Stomach smooth muscle (tissue), 2 donors: ENCODE measurements around the gene SRP14.
A peak's percentile ranks its signal among the peaks of the same experiment; 100 is the strongest.
"Not testable (repeated sequence)": the region's sequence is repeated elsewhere in the genome, so short reads cannot be mapped to it uniquely, and the experiment has no call there.

Experiments
- H3K27ac ChIP-seq: one replicate; pipeline ENCODE4 v1.7.0; 2013; ENCODE audit warnings: mild to moderate bottlenecking, low read length, inconsistent platforms
- H3K27me3 ChIP-seq, 2 donors: one replicate each; pipeline ENCODE4 v1.7.0; 2013; ENCODE audit warnings: low read length in 2 of 2; ENCODE audit not compliant: insufficient read depth in 2 of 2, control insufficient read depth in 1 of 2
- H3K36me3 ChIP-seq, 2 donors: one replicate each; pipeline ENCODE4 v1.7.0; 2013; ENCODE audit warnings: low read length in 2 of 2; ENCODE audit not compliant: control insufficient read depth in 2 of 2, insufficient read depth in 2 of 2
- H3K4me1 ChIP-seq: one replicate; pipeline ENCODE4 v1.7.0; 2013; ENCODE audit warnings: low read length; ENCODE audit not compliant: control insufficient read depth, insufficient read depth
- H3K4me3 ChIP-seq, 2 donors: one replicate each; pipeline ENCODE4 v1.7.0; 2013; ENCODE audit warnings: low read length in 2 of 2
- H3K9ac ChIP-seq, 2 donors: one replicate each; pipeline ENCODE4 v1.7.0; 2013; ENCODE audit warnings: low read length in 2 of 2, mild to moderate bottlenecking in 1 of 2
- H3K9me3 ChIP-seq, 2 donors: one replicate each; pipeline ENCODE4 v1.7.0; 2013; ENCODE audit warnings: low read length in 2 of 2; ENCODE audit not compliant: control insufficient read depth in 2 of 2
- donor health status: healthy.
- donor health status: Pancreatic carcinoma.

Gene SRP14

DNA sequence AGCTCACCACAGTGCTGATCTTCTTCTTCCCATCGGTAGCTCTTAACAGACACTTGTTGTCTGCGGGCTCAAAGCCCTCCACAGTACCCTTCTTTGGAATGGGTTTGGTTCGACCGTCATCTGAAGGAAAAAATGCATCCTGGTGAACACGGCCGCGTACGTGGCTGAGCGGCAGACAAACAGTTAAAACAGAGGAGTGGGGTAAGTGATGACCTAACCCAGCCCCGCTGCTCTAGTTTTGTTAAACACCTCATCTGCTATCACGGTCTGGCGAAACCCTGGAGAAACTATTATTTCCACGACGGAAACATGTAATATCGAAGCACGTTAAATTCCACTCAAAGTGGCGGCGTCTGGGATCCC is 725 bp downstream of the SRP14 start:
- peaks cover 13 to 29% of the 10 kb centered on the region in 2 donors for H3K36me3 ChIP-seq
- peaks cover 10% of the 10 kb centered on the region for H3K4me1 ChIP-seq
- H3K27me3 ChIP-seq, result no peaks in the 10 kb centered on the region
- peak overlapping the region; percentile 98 to 99 for H3K9ac ChIP-seq
- H3K27ac ChIP-seq, result peak overlapping the region; percentile 94
- H3K4me3 ChIP-seq, result peak overlapping the region; percentile 98
- no peaks in the 10 kb centered on the region for H3K9me3 ChIP-seq

DNA sequence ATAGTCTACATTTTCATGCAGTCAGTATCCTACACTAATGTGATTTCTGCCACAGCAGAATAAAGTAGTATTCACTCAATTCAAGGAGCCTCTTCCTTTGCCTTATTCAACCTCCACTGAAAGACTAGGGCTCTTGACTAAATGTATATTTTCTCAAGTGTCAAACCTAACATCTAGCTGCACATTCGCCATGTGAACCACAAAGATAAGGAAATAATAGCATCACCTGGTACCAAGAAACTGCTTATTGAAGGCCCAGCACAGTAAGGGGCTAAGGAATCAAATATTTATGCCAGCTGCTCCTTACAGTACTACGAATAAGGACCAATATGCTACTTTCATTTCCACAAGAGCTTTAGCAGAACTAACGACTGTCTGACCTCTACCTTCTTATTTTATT is 1.3 kb downstream of the SRP14 start:
- Histone ChIP-seq H3K27ac (no peak overlapping the region), H3K27me3 (no peaks in the 10 kb centered on the region), H3K4me3 (peak overlapping the region; percentile 98), H3K36me3 (peaks cover 13 to 30% of the 10 kb centered on the region in 2 donors), H3K9me3 (no peaks in the 10 kb centered on the region), H3K9ac (peak overlapping the region in 1 of 2 donors; percentile 98), H3K4me1 (peaks cover 10% of the 10 kb centered on the region)

DNA sequence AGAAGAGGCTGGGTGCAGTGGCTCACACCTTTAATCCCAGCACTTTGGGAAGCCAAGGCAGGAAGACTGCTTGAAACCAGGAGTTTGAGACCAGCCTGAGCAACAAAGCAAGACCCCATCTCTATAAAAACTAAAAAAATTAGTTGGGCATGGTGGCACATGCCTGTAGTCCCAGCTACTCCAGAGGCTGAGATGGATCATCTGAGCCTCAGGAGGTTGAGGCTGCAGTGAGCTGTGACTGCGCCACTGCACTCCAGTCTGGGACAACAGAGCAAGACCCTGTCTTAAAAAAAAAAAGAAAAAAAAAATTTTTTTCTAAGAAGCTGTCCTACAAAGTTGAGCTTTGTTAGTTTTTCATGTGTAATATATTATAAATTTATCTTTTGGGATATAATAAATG is 3.8 kb downstream of the SRP14 start:
- H3K4me3 ChIP-seq, H3K27ac ChIP-seq, H3K4me1 ChIP-seq, H3K27me3 ChIP-seq, H3K9ac ChIP-seq, H3K9me3 ChIP-seq: not testable (repeated sequence)
- peaks cover 32 to 40% of the 10 kb centered on the region in 2 donors for H3K36me3 ChIP-seq

DNA sequence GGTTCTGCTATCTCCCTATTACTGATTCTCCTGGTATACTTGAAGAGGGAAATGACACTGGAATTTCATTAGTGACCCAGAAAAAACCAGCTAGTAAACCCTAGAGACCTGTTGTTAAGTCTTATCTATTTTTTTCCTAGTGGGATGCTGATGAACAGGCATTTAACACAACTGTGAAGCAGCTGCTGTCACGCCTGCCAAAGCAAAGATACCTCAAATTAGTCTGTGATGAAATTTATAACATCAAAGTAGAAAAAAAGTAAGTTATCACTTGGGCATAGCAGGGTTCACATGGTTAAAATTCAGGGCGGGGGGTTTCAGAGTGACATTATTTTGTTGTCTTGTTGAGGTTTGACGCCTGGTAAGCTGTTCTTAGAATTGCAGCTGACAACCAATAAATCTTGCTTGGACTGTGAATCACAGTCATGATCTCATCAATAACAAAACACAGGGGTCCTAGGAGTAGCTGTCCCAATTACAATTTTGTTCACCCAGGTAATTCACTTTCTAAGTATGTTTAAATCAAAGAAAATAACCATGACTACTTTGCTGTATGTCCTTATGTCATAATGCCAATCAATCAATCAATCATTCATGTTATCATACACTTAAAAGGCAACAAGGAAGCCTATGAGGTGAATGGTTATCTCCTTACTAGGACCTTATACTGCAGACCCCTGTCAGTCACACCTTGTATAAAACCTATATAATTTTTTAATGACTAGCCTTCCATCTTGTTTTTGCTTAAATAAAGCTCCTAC is 4.6 kb downstream of the SRP14 start:
- peaks cover 6% of the 10 kb centered on the region for H3K4me1 ChIP-seq
- no peaks in the 10 kb centered on the region for H3K27me3 ChIP-seq
- H3K9ac ChIP-seq, result no peak overlapping the region
- H3K36me3 ChIP-seq, result peaks cover 34 to 47% of the 10 kb centered on the region in 2 donors
- H3K27ac ChIP-seq, result no peak overlapping the region
- H3K4me3 ChIP-seq, result no peak overlapping the region
- H3K9me3 ChIP-seq, result no peaks in the 10 kb centered on the region

DNA sequence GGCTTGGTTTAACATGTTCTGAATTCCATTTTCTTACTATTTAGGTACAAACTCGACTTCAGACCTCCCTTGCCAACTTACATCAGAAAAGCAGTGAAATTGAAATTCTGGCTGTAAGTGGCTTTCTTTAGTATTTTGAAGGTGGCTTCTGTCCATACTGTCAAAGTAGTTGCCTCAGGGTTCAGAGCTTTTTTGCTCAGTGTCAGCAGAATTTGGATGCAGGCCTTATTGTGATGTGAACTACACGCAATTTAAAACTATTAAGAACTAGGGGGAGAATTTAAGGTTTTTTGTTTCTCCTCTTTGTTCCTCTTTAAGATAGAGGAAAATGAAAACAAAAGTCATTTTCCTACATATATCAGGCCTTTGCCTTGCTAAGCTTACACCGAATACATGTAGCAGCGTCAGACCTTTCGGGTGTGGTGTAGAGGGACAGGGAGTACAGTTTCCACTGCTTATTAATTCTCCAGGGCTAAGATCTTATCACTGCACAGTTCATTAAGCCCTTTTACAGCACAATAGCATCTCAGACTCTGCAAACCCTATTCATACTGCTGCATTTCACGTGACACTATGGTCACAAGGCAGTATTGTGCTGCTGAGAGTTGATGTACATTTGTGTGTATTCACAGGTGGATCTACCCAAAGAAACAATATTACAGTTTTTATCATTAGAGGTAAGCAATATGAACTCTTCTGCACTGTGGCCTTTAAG is 6.7 kb downstream of the SRP14 start:
- no peaks in the 10 kb centered on the region for H3K9me3 ChIP-seq
- H3K9ac ChIP-seq, result no peak overlapping the region
- H3K27ac ChIP-seq, result no peak overlapping the region
- H3K4me3 ChIP-seq, result no peak overlapping the region
- peaks cover 44 to 56% of the 10 kb centered on the region in 2 donors for H3K36me3 ChIP-seq
- no peaks in the 10 kb centered on the region for H3K4me1 ChIP-seq
- H3K27me3 ChIP-seq, result no peaks in the 10 kb centered on the region

DNA sequence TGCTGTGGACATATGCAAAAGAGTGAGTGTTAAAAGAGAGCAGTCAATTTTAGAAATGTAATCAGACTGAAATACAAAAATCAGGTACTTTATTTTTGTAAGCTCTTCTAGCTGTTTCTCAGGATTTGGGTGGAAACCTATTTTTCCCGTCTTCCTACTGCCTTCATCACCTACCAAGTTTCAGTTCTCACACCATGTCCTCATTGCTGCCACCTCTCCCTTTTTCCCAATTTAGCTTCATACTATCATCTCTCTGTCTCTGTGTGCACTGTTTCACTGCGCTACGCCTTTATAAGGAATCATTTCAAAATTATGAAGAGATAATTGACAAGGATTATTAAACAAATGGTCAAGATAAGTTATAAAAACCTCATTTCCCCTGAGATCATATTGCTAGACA is 7.7 kb downstream of the SRP14 start:
- Histone ChIP-seq H3K36me3 (peaks cover 47 to 49% of the 10 kb centered on the region in 2 donors), H3K27ac (no peak overlapping the region), H3K4me1 (no peaks in the 10 kb centered on the region)

DNA sequence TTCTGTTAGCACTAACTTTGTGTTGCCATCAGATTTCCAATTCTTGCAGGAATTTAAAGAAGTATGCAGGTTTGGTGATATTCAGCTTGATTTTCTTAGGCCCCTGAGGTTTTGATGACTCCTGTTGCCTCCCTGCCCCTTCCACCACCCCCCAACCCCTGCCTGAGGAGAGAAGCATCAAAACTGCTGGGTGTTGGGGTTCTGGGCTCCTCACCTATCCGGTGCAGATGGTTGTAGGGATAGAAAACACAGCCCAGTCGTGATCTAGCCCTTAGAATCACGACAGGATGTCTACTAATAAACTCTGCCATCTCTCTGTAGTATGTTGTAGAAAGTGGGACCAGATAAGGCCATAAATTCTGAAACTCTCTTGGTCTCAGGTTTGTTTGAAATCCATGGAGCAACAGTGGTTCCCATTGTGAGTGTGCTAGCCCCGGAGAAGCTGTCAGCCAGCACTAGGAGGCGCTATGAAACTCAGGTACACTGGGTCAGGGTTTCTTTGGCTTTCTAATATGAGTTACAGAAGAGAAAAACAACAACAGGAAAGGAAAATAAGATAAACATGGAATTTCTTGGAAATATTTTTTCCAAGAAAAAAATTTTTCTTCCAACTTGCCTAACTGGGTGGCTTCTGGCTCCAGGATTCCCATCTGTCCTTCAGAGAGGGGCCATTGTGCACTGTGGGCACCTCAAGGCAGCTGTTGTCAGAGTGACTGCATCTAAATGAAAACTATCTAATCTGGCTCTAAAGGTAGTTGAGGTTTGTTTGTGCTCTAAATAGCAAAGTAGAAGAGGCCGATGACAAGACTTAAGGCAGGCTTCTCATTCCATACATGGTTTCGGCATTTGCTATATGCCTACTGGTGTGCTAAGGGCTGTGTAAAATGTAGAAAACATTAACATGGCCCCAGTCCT is 8.7 kb downstream of the SRP14 start:
- peaks cover 46 to 50% of the 10 kb centered on the region in 2 donors for H3K36me3 ChIP-seq

More for the DNA sequence above, 7.7 kb downstream of the SRP14 start:
- Histone ChIP-seq H3K4me3 (no peak overlapping the region), H3K27me3 (no peaks in the 10 kb centered on the region), H3K9me3 (no peaks in the 10 kb centered on the region), H3K9ac (no peak overlapping the region)

DNA sequence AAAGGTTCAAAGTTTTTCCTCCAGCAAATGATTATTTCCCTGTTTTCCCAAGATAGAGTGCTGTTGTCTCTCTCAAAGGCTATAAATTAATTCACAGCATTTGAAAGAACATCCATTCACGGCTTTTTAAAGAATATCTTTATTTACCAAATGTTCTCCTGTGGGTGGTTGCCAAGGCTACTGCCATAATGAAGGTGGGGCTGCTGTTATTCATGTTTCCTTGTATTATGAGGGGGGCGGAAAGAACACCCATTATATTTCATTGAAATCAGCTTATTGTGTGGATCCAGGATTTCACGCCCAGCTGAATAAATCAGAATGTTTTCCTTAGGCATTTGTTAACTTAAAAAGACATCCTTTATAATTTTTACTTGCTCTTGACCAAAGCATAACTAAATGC is 10.1 kb downstream of the SRP14 start:
- Histone ChIP-seq H3K9me3 (no peaks in the 10 kb centered on the region), H3K4me1 (no peaks in the 10 kb centered on the region), H3K36me3 (peaks cover 37 to 47% of the 10 kb centered on the region in 2 donors), H3K4me3 (no peak overlapping the region), H3K27me3 (no peaks in the 10 kb centered on the region), H3K27ac (no peak overlapping the region), H3K9ac (no peak overlapping the region)

More for the DNA sequence above, 8.7 kb downstream of the SRP14 start:
- Histone ChIP-seq H3K27me3 (no peaks in the 10 kb centered on the region), H3K9me3 (no peaks in the 10 kb centered on the region), H3K27ac (no peak overlapping the region), H3K4me3 (no peak overlapping the region), H3K4me1 (no peaks in the 10 kb centered on the region), H3K9ac (no peak overlapping the region)

DNA sequence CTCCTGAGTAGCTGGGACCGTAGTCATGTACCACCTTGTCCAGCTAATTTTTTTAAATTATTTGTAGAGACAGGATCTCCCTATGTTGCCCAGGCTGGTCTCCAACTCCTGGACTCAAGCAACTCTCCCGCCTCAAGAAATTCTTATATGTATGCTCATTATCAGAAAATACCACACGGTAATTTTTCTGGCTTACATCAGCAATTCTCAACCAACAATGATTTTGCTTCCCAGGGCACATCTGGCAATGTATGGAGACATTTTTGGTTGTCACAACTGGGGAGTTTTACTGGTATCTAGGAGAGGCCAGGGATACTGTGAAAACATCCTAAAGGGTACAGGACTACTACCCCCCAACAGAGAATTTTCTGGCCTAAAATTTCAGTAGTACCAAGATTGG is 10.8 kb downstream of the SRP14 start:
- Histone ChIP-seq H3K9ac (no peak overlapping the region), H3K27me3 (no peaks in the 10 kb centered on the region), H3K36me3 (peaks cover 42 to 47% of the 10 kb centered on the region in 2 donors), H3K4me1 (no peaks in the 10 kb centered on the region), H3K9me3 (no peaks in the 10 kb centered on the region), H3K27ac (no peak overlapping the region), H3K4me3 (no peak overlapping the region)

DNA sequence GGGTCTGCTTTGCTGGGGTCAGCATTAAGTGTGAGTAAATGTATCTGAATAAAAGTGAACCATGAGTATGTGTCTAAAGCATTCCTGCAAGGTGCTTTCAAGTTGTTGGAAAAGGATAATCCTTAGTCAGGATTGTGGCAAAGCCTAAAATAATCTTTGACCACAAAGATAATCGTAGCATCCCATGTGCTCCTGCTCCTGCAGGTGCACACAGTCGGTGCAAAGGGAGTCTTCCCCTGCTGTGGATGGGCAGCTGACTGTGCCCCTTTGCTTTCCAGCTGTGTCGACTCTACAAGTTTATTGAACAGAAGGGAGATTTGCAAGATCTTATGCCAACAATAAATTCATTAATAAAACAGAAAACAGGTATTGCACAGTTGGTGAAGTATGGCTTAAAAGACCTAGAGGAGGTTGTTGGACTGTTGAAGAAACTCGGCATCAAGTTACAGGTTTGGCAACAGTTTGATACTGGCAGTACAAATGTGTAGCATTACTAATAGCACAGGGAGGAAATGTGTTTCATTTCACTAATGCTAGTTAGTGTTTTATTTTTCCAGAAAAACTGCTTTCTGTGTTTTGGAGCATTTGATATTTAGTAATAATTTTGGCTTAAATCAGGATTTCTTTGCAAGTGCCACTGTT is 22.6 kb downstream of the SRP14 start:
- peaks cover 39 to 43% of the 10 kb centered on the region in 2 donors for H3K36me3 ChIP-seq
- no peak overlapping the region for H3K4me3 ChIP-seq

More for the DNA sequence above, 22.6 kb downstream of the SRP14 start:
- Histone ChIP-seq H3K9ac (no peak overlapping the region), H3K4me1 (no peaks in the 10 kb centered on the region), H3K9me3 (no peaks in the 10 kb centered on the region), H3K27me3 (no peaks in the 10 kb centered on the region), H3K27ac (no peak overlapping the region)
